GM19452 (cell line): ENCODE measurements around the gene MCUR1.
"Not testable (repeated sequence)": the region's sequence is repeated elsewhere in the genome, so short reads cannot be mapped to it uniquely, and the experiment has no call there.

Experiments
- ATAC-seq: cut with Tn5 transposase; IDR thresholded peaks from one replicate; pipeline ENCODE4 v1.9.1; 2021; ENCODE audit not compliant: unreplicated experiment

Gene MCUR1, protein sequence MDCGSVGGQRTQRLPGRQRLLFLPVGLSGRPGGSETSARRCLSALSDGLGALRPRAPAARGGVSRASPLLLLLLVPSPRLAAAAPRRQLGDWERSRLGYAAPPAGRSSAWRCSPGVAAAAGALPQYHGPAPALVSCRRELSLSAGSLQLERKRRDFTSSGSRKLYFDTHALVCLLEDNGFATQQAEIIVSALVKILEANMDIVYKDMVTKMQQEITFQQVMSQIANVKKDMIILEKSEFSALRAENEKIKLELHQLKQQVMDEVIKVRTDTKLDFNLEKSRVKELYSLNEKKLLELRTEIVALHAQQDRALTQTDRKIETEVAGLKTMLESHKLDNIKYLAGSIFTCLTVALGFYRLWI

DNA sequence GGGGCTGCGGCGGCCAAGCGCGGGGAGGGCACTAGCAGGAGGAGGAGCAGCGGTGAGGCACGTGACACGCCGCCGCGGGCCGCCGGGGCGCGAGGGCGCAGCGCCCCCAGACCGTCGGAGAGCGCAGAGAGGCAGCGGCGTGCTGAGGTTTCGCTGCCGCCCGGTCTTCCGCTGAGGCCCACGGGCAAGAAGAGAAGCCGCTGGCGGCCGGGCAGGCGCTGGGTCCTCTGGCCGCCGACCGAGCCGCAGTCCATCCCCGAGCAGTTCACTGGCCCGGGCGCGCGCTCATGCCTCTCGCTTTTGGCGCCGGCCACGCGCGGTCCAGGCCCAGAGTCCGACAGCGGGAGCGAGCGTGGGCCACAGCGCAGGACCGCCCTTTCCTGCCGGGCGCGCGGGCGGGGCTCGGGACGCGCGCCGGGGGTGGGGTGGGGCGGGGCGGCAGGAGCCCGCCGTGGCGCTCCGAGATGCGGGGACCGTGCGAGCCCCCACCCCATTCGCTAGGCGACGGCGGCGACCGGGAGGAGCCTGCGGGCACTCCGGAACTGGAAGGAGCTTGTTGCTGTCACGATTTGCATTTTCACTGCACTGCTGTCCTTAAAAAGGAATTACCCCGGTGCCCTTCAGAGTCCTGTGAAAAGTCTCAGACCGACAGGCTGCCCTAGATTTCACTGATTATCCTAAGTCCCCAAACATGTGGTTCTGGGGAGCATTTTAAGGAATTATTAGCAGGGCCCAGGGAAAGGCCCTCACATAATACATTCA, at the start of gene MCUR1:
TSS of gene MCUR1 (minus strand) at position 382 of the 762 bp plus-strand sequence. CDS start at position 254, 128 bp downstream.
- ATAC-seq, result peak; percentile 82

DNA sequence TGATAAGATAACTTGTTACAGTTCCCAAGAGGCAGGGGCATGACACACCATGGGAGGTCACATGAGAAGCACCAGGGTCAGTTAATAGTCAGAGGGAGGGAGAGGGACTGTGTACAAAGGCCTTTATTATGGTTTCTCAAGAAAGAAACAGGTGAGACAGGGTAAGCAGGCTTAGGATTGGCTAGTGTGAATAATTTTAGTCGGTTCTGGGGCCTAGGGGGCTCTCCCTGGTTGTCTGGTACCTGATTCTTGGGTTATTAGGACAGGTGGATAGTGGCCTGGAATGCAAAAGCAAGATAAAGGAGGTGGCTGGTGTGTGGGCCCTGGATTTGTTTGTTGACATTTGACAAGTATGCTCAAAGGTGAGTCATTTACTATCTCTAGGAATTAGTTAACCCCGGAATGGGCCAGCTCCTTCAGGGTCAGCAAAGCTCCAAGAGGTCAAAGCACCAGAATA, 49.4 kb upstream of the MCUR1 start:
- no peak for ATAC-seq

DNA sequence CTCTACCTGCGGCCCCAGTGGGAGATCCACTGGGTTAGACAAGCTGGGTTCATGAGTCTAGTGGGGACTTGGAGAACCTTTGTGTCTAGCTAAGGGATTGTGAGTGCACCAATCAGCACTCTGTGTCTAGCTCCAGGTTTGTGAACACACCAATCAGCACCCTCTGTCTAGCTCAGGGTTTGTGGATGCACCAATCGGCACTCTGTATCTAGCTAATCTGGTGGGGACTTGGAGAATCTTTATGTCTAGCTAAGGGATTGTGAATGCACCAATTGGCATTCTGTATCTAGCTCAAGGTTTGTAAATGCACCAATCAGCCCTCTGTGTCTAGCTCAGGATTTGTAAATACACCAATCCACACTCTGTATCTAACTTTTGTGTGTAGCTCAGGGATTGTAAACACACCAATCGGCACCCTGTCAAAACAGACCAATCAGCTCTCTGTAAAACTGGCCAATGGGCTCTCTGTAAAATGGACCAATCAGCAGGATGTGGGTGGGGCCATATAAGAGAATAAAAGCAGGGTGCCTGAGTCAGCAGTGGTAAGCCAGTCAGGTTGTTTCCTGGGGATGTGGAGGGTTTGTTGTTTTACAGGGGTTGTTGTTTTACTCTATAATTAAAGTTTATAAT, 46.3 kb upstream of the MCUR1 start:
- not testable (repeated sequence) for ATAC-seq

DNA sequence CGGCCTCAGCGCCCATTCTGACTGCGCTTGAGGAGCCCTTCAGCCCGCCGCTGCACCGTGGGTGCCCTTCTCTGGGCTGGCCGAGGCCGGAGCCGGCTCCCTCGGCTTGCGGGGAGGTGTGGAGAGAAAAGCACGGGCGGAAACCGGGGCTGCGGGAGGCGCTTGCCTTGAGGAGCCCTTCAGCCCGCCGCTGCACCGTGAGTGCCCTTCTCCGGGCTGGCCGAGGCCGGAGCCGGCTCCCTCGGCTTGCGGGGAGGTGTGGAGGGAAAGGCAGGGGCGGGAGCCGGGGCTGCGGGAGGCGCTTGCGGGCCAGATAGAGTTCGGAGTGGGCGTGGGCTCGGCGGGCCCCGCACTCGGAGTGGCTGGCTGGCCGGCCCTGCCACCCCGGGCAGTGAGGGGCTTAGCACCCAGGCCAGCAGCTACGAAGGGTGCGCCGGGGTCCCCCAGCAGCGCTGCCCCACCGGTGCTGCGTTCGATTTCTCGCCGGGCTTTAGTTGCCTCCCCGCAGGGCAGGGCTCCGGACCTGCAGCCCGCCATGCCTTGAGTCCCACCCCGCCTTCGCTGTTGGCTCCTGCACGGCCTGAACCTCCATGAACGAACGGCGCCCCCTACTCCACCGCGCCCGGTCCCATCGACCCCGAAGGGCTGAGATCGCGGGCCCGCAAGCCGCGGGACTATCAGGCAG, 45.7 kb upstream of the MCUR1 start:
- no peak for ATAC-seq

DNA sequence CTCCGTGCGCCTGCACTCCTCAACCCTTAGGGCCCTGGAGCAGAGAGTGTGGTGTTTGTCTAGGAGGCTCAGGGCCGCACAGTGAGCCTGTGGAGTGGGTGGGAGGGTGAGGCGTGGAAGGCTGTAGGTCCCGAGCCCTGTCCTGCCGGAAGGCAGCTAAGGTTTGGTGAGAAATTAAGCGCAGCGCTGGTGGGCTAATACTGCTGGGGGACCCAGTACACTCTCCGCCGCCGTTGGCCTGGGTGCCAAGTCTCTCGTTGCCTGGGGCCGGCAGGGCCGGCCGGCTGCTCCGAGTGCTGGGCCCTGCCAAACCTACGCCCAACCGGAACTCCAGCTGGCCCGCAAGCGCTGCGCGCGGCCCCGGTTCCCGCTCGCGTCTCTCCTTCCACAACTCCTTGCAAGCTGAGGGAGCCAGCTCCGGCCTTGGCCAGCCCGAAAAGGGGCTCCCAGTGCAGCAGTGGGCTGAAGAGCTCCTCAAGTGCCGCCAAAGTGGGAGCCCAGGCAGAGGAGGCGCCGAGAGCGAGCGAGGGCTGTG, 40.4 kb upstream of the MCUR1 start:
- no peak for ATAC-seq

DNA sequence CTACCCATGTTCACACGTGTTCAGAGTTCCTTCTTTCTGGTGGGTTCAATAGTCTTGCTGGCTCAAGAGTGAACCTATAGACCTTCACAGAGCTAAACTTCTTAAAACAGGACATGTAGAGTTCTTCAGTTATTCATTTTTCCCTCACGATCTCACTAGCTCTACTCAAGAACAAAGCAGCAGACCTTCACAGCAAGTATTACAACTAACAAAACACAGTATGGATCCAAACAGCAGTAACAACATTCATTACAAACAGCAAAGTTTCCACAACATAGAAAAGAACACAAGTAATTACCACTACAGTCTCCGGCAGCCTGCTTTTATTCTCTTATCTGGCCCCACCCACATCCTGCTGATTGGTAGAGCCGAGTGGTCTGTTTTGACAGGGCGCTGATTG, 39.5 kb upstream of the MCUR1 start:
- no peak for ATAC-seq

DNA sequence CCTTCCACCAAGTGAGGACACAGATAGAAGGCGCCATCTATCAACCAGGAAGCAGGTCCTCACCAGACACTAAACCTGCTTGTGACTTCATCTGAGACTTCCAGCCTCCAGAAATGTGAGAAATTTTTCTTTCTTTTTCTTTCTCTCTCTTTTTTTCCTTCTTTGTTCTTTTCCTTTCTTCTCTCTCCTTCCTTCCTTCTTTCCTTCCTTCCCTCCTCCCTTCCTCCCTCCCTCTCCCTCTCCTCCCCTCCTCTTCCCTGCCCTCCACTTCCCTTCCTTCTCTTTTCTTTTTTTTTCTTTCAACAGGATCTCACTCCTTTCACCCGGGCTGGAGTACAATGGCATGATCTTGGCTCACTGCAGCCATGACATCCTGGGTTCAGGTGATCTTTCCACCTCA, 37.4 kb upstream of the MCUR1 start:
- no peak for ATAC-seq

DNA sequence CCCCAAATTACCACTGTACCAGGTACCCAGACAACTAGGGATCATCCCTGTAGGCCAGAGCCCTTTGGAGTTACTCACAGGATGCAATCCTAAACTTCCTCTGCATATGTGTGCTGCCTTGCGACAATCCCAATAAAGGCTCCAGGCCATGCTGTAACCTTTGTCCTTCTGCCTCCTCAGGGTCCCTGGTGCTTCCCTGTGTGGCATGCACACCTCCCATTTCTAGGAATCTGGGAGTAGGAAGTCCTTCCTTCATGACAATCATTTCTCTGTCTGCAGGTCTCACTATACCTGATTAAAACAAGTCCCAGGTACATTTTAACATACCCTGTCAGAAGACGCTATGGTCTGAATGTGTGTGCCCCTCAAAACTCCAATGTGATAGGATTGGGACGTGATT, 37.0 kb upstream of the MCUR1 start:
- no peak for ATAC-seq

DNA sequence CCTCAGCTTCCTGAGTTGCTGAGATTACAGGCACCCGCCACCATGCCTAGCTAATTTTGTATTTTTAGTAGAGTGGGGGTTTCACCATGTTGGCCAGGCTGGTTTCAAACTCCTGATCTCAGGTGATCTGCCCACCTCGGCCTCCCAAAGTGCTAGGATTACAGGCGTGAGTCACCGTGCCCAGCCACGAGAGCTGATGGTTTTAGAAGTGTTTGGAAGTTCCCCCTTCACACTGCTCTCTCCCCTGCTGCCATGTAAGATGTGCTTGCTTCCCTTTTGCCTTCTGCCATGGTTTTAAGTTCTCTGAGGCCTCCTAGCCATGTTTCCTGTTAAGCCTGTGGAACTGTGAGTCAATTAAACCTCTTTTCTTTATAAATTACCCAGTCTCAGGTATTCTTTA, 36.3 kb upstream of the MCUR1 start:
- ATAC-seq, result not testable (repeated sequence)

DNA sequence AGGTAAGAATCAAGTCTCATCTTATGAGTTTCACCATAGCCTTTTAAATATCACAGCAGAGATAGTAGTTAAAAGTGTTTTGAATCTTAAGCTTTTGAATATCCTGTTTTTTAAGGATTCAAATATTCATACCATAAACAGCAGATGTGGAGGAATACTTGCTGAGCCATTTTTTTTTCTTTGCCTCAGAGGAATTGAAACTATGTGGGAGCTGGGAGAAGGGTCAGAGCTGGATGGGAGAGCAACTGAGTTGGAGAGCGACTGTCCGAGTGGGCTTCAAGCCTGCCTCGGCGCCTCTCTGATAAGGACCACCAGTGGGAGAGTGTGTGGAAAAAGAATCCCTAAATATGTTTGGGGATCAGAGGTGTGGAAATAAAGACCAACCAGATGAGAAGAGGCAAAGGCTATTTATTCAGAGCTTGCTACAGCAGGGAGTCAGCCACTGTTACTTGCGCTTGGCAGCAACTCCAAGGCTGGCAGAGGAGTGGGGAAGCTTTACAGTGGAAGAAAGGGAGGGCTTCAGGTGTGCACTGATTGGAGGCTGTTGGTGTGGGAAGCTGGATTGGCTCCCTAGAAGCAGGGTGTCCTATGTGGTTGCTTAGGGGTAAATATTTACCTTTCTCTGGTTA, 34.3 kb upstream of the MCUR1 start:
- ATAC-seq, result no peak

DNA sequence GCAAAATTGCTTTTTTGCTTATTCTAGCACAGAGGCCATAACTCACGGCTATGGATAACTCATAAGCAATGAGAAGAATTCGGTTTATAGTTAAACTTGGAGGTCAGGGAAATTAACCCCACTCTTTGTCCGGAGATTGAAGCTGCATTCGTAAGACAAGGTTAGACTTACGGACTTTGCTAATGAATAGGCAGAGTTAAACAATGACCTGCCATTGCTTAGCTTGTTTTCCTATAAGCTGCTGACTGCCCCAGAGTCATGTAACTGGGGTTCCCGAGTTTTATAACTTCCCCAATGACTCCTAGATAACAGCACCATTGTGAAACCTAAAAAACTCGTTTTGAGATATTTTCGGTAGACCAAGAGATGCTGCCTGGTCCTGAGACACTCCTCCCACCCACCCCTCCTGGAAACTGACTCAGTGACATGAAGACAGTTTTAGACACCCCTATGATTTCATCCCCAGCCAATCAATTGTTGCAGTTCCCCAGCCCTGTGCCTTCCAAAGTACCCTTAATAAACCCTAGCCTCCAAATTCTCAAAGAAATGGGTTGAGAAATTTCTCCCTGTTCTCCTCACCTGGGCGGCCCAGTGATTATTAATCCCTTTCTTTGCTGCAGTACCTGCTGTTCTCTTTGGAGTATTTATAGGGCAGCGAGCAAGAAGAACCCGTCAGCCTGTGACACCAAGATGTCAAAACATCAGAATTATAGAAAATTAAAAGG, 33.1 kb upstream of the MCUR1 start:
- ATAC-seq, result no peak

DNA sequence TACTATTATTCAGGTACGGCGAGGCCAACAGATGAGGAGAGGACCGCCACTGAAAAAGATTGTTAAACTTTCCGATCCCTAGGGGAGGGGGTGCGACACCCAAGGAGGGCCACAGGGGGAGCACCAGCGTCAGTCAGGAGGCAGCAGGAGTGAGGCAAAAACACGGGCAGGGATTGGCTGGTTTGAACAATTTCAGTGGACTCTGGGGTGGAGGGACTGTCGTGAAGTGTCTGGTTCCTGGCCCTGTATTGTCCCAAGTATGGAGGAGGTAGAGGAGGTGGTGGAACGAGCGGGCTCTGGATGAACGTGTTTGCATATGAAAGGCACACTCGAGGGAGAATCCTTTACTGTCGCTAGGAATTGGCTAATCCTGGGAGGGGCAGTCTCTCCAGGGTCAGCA, 32.5 kb upstream of the MCUR1 start:
- ATAC-seq, result no peak

DNA sequence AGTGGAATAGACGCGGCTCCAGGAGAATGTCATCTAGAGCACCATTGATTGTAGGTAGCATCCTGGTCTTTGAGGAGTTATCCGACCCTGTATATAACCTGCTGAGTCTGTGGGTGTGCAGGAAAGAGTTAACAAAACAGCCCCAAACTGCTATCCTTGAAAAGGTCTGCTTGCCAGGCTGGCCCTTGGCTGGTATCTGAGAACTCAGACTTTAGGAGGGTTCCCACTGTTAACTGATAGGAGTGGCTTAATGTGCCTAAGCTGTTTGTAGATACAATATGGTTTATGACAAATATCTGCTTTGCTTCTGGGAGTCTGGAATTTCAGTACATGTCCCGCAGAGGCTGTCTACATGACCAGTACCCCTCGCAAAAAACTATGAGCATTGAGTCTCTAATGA, 27.6 kb upstream of the MCUR1 start:
- no peak for ATAC-seq

DNA sequence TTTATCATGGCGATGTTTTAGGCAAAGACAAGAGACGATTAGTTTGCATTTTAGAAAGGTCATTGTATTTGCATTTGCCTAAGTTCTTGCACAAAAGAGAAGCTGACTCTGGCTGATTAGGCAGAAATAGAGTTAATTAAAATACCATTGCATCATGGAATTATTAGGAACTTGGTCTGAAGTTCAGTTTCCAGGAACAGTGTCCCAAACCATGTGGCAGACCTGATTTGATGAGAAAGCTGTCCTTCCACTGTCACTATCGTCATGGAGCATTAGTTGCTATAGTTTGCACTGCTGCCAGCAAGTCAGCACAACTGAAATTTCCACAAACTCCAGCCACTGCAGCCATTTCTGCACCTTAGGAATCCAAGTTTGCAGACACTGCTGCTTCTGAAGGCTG, 24.3 kb upstream of the MCUR1 start:
- no peak for ATAC-seq

DNA sequence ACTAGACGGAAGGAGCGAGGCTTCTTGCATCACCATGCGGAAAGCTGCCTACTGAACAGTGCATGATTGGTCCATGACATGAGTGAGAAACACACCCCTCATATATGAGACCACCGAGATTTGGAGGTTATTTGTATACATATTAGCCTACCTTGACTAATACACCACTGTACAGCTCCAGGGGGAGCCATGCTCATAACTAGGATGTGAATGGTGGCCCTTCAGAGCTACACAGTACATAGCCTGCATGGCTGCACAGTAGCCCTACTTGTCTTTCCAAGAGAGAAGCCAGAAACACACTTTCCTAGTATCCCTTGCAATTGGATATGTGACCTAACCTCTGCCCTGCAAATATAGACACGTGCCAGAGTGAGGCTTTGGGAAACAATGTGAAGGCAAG, 21.8 kb upstream of the MCUR1 start:
- ATAC-seq, result no peak

DNA sequence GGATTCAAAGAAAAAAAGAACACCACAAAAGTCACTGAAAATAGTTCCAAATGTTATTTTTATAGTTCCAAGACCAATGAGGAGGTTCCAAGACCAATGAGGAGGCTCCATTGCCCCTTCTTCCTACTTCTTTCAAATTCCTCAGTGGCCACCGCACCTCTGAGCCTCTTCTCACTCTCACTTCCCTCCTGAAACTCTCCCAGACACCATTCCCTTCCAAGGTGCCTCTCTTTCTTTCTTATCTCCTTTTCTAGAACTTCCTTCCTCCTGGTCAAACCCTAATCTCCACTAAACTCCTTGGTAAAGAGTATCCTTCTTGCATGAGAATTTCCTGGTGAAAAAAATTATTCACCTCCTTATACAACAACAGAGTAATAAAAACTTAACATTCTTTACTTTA, 20.4 kb upstream of the MCUR1 start:
- no peak for ATAC-seq

DNA sequence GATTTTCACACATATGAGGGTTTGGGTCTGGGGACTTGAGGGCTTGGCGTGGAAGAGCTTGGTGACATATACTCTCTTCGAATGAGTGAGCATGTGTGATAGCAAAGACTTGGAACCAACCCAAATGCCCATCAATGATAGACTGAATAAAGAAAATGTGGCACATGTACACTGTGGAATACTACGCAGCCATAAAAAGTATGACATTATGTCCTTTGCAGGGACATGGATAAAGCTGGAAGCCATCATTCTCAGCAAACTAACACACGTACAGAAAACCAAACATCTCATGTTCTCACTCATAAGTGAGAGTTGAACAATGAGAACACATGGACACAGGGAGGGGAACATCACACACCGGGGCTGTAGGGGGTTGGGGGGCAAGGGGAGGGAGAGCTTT, 19.7 kb upstream of the MCUR1 start:
- not testable (repeated sequence) for ATAC-seq

DNA sequence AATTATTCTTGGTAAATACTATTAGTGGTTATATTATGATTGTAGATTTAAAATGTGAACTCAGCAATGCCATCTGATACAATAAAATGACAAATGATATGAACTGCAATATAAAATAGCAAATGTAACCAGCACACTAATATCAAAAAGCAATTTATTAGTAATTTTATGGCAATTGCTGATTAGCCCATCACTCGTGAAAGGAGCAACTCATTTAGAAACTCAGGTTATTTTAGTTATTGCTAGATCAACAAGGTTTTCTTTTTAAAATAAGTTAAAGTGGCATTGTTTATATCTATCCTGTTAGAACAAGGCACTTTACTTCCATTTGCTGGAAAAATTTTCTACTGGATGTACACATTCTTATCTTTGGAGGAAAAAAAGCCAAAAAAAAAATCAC, 18.4 kb upstream of the MCUR1 start:
- ATAC-seq, result no peak

DNA sequence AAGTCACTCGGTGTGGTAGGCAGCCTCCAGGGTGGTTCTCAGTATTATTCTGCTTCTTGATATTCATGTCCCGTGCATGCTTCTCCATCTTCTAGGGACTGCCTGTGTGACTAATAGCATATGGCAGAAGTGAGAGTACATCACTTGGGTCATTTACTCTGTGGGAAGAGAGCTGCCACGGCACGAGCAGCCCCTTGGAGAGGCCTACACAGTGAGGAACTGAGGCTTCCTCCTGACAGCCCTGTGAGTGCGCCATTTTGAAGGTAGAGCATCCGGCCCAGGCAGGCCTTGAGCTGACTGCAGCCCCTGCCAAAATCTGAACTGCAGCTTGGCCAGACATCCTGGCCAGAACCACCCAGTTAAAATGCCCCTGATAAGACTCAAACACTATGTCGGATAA, 17.3 kb upstream of the MCUR1 start:
- peak; percentile 51 for ATAC-seq

DNA sequence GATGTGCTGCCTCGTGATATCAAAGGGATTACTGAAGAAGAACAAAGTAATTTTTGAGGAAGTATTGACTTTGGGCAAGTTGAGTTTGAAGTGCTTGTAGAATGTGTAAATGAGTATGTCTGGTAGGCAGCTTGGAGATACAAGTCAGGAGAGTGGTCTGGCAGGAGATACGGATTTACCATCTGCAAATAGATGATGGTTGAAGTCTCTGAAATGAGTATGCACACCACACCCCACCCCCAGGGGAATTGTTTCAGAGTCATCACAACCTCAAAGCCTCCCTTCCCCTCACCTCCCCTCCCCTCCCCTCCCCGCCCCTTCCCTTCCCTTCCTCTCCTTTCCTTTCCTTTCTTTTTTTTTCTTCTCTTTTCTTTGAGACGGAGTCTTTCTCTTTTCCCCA, 16.4 kb upstream of the MCUR1 start:
- no peak for ATAC-seq
